SK-N-SH treated with all-trans-retinoic acid at 6 μM for 48 hours (cell line): ENCODE results near the gene ZNF423.

ENCODE experiments used
- ATAC-seq: fragments of 200-7000 bp; cut with Tn5 transposase; 3 replicates; pipeline ENCODE4 v1.9.1; 2020; ENCODE audit warnings: mild to moderate bottlenecking, moderate library complexity
- ARNTL ChIP-seq: fragments of 450-650 bp; formaldehyde crosslinking; IDR thresholded peaks from 2 replicates; pipeline ENCODE4 v1.5.0; 2020; ENCODE audit warnings: low read depth, mild to moderate bottlenecking, moderate library complexity, borderline replicate concordance
- CREB5 ChIP-seq: fragments of 250-450 bp; sonication (Bioruptor Pico); IDR thresholded peaks from 2 replicates; pipeline ENCODE4 v1.5.1; 2020; ENCODE audit warnings: low read depth, mild to moderate bottlenecking, moderate library complexity
- CSDC2 ChIP-seq: fragments of 250-450 bp; sonication (Bioruptor Pico); IDR thresholded peaks from 2 replicates; pipeline ENCODE4 v1.5.0; 2020; ENCODE audit warnings: mild to moderate bottlenecking, moderate library complexity
- CSRNP3 ChIP-seq: fragments of 250-450 bp; sonication (Bioruptor Pico); IDR thresholded peaks from 2 replicates; pipeline ENCODE4 v1.5.1; 2021; ENCODE audit warnings: mild to moderate bottlenecking, moderate library complexity
- ESRRG ChIP-seq: fragments of 250-450 bp; sonication (Bioruptor Pico); IDR thresholded peaks from 2 replicates; pipeline ENCODE4 v1.6.1; 2021; ENCODE audit warnings: mild to moderate bottlenecking
- GLIS3 ChIP-seq: fragments of 250-450 bp; sonication (Bioruptor Pico); IDR thresholded peaks from 2 replicates; pipeline ENCODE4 v1.5.0; 2020; ENCODE audit warnings: mild to moderate bottlenecking, moderate library complexity
- ISL1 ChIP-seq: fragments of 250-450 bp; sonication (Bioruptor Pico); IDR thresholded peaks from 2 replicates; pipeline ENCODE4 v2.1.2; 2022; ENCODE audit warnings: mild to moderate bottlenecking, moderate library complexity
- OSR1 ChIP-seq: fragments of 250-450 bp; sonication (Bioruptor Pico); IDR thresholded peaks from 2 replicates; pipeline ENCODE4 v1.8.0; 2022; ENCODE audit warnings: moderate library complexity, mild to moderate bottlenecking, inconsistent platforms
- PPARA ChIP-seq: fragments of 250-450 bp; sonication (Bioruptor Pico); IDR thresholded peaks from 2 replicates; pipeline ENCODE4 v1.5.0; 2020; ENCODE audit warnings: mild to moderate bottlenecking, borderline replicate concordance
- RARB ChIP-seq: fragments of 250-450 bp; sonication (Bioruptor Pico); IDR thresholded peaks from 2 replicates; pipeline ENCODE4 v1.8.0; 2021; ENCODE audit warnings: mild to moderate bottlenecking, moderate library complexity
- SNAI2 ChIP-seq: fragments of 250-450 bp; sonication (Bioruptor Pico); IDR thresholded peaks from 2 replicates; pipeline ENCODE4 v1.5.0; 2020; ENCODE audit warnings: mild to moderate bottlenecking, moderate library complexity
- TCF4 ChIP-seq: fragments of 250-450 bp; sonication (Bioruptor Pico); IDR thresholded peaks from 2 replicates; pipeline ENCODE4 v1.8.0; 2021; ENCODE audit warnings: mild to moderate bottlenecking, moderate library complexity, borderline replicate concordance
- TSHZ2 ChIP-seq: fragments of 250-450 bp; sonication (Bioruptor Pico); IDR thresholded peaks from 2 replicates; pipeline ENCODE4 v1.5.0; 2020; ENCODE audit warnings: mild to moderate bottlenecking, moderate library complexity
- ZC3H10 ChIP-seq: fragments of 250-450 bp; sonication (Bioruptor Pico); IDR thresholded peaks from 2 replicates; pipeline ENCODE4 v1.5.1; 2021; ENCODE audit warnings: mild to moderate bottlenecking, moderate library complexity
- ZFP3 ChIP-seq: fragments of 250-450 bp; sonication (Bioruptor Pico); IDR thresholded peaks from 2 replicates; pipeline ENCODE4 v1.5.0; 2020; ENCODE audit warnings: mild to moderate bottlenecking, moderate library complexity
- ZFP30 ChIP-seq: fragments of 450-650 bp; formaldehyde crosslinking; IDR thresholded peaks from 2 replicates; pipeline ENCODE4 v1.5.0; 2022; ENCODE audit warnings: mild to moderate bottlenecking, moderate library complexity
- ZNF565 ChIP-seq: fragments of 450-650 bp; formaldehyde crosslinking; conservative IDR thresholded peaks from 2 replicates; pipeline ENCODE4 v1.5.0; 2020; ENCODE audit warnings: low read depth, mild to moderate bottlenecking, moderate library complexity
- ZNF70 ChIP-seq: fragments of 450-650 bp; formaldehyde crosslinking; IDR thresholded peaks from 2 replicates; pipeline ENCODE4 v1.5.0; 2020; ENCODE audit warnings: mild to moderate bottlenecking, moderate library complexity
- ZNF8 ChIP-seq: fragments of 450-650 bp; formaldehyde crosslinking; IDR thresholded peaks from 2 replicates; pipeline ENCODE4 v1.5.0; 2020; ENCODE audit warnings: mild to moderate bottlenecking, moderate library complexity
- TF ChIP-seq, protein P1 (sequence below): fragments of 250-450 bp; sonication (Bioruptor Pico); IDR thresholded peaks from 2 replicates; pipeline ENCODE4 v1.8.0; 2020; ENCODE audit warnings: mild to moderate bottlenecking, moderate library complexity, borderline replicate concordance
- TF ChIP-seq, protein P2 (sequence below): fragments of 250-450 bp; sonication (Bioruptor Pico); IDR thresholded peaks from 2 replicates; pipeline ENCODE4 v1.8.0; 2021; ENCODE audit warnings: low read depth, mild to moderate bottlenecking, moderate library complexity, borderline replicate concordance

ZNF423 gene

GRCh38 chr16:49559242-49559641, 296.7 kb downstream of the ZNF423 start:
- no peak for ATAC-seq
- TF ChIP-seq GLIS3 (CRISPR knock-in tag) (no peak), ZNF70 (CRISPR knock-in tag) (no peak), ZFP3 (CRISPR knock-in tag) (no peak), RARB (CRISPR knock-in tag) (no peak), SNAI2 (no peak), TSHZ2 (CRISPR knock-in tag) (no peak), CSRNP3 (CRISPR knock-in tag) (no peak), CREB5 (CRISPR knock-in tag) (no peak), ZC3H10 (no peak), ESRRG (CRISPR knock-in tag) (no peak), PPARA (CRISPR knock-in tag) (no peak), ARNTL (CRISPR knock-in tag) (no peak), ISL1 (CRISPR knock-in tag) (no peak), CSDC2 (CRISPR knock-in tag) (no peak), ZNF565 (CRISPR knock-in tag) (no peak), TCF4 (CRISPR knock-in tag) (no peak), ZFP30 (CRISPR knock-in tag) (no peak), OSR1 (CRISPR knock-in tag) (no peak)
- TF ChIP-seq, protein P1, sequence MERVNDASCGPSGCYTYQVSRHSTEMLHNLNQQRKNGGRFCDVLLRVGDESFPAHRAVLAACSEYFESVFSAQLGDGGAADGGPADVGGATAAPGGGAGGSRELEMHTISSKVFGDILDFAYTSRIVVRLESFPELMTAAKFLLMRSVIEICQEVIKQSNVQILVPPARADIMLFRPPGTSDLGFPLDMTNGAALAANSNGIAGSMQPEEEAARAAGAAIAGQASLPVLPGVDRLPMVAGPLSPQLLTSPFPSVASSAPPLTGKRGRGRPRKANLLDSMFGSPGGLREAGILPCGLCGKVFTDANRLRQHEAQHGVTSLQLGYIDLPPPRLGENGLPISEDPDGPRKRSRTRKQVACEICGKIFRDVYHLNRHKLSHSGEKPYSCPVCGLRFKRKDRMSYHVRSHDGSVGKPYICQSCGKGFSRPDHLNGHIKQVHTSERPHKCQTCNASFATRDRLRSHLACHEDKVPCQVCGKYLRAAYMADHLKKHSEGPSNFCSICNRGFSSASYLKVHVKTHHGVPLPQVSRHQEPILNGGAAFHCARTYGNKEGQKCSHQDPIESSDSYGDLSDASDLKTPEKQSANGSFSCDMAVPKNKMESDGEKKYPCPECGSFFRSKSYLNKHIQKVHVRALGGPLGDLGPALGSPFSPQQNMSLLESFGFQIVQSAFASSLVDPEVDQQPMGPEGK (CRISPR knock-in tag), result no peak

DNA sequence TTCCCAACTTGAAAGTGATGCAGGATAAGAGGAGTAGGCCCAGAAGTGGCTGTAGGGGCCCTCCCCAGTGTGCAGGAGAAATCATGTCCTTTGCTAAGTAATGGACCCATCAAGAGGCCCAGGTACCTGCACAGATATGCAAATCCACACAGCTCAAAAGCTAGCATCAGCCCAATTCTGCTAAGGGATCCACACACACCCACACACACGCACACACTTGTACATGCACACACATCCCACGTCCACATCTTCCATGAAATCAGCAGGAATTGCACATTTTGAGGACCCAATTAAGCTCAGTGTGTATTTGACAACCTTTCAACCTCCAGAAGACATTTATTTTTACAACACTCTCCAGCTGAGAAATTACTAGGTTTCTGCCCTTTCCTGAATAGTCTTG, 297.5 kb downstream of the ZNF423 start:
- ATAC-seq, result no peak
- no peak for TF ChIP-seq TCF4 (CRISPR knock-in tag)
- no peak for TF ChIP-seq SNAI2
- TF ChIP-seq ZNF70 (CRISPR knock-in tag), result no peak
- TF ChIP-seq ESRRG (CRISPR knock-in tag), result no peak
- no peak for TF ChIP-seq CSRNP3 (CRISPR knock-in tag)
- no peak for TF ChIP-seq PPARA (CRISPR knock-in tag)
- no peak for TF ChIP-seq ZNF8 (CRISPR knock-in tag)
- TF ChIP-seq, protein P2, sequence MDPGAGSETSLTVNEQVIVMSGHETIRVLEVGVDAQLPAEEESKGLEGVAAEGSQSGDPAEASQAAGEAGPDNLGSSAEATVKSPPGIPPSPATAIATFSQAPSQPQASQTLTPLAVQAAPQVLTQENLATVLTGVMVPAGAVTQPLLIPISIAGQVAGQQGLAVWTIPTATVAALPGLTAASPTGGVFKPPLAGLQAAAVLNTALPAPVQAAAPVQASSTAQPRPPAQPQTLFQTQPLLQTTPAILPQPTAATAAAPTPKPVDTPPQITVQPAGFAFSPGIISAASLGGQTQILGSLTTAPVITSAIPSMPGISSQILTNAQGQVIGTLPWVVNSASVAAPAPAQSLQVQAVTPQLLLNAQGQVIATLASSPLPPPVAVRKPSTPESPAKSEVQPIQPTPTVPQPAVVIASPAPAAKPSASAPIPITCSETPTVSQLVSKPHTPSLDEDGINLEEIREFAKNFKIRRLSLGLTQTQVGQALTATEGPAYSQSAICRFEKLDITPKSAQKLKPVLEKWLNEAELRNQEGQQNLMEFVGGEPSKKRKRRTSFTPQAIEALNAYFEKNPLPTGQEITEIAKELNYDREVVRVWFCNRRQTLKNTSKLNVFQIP, result no peak
- TF ChIP-seq ISL1 (CRISPR knock-in tag), result no peak
- TF ChIP-seq, protein P1 (CRISPR knock-in tag), result no peak
- no peak for TF ChIP-seq OSR1 (CRISPR knock-in tag)
- no peak for TF ChIP-seq RARB (CRISPR knock-in tag)
